ENCODE results near the gene ASXL3.

ASXL3 gene

DNA sequence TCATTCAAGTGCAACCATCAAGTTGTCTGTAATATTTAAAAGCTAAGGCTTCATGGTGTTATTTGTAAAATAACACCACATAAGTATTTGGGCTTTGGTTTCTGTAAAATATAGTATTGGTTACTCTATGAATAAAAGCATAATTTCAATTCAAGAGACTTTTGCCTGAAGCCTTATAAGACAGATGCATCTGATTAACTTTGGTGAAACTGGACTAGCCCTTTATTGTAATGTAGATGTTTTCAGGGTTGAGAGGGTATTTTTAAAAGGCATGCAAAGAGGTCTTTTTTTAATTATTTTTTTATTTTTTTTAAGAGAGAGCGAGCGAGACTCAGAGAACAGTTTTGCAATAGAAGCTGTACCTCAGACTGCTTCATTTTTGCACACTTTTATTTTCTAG lies 66.5 kb downstream of the ASXL3 start:
- TF ChIP-seq JUND (IDR thresholded peaks at IDR 0.05; ENCODE audit: low read depth): no peak
- in situ Hi-C loops (cut with HindIII; ENCODE audit: low pct_unique_long_range_greater_than_20kb, low sequenced_read_pairs): no loop called here
- no peak for DNase-seq (ENCODE audit: low read depth in 1 of 2, low spot score in 1 of 2)

DNA sequence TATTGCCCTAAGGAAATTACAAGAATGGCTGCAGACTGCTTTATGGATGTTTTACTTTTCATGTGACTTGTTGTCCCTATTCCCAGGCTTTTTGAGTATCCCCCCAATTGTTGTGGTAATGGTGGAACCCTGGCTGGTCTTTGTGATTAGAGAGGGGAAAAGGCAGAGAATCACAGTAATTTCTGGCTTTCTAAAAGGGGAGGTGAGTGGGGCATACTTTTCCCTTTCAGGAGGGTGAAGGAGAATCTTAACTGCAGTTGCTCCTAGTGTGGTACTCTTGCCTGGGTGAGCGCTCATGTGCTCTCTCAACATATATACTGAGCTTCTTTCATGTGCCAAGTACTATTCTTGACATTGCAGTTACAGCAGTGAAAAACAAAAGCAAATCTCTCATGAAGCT lies 69.3 kb downstream of the ASXL3 start:
- in situ Hi-C loops (cut with HindIII; ENCODE audit: low pct_unique_long_range_greater_than_20kb, low sequenced_read_pairs): no loop called here
- no peak for DNase-seq (ENCODE audit: low read depth in 1 of 2, low spot score in 1 of 2)
- TF ChIP-seq JUND (IDR thresholded peaks at IDR 0.05; ENCODE audit: low read depth): no peak

DNA sequence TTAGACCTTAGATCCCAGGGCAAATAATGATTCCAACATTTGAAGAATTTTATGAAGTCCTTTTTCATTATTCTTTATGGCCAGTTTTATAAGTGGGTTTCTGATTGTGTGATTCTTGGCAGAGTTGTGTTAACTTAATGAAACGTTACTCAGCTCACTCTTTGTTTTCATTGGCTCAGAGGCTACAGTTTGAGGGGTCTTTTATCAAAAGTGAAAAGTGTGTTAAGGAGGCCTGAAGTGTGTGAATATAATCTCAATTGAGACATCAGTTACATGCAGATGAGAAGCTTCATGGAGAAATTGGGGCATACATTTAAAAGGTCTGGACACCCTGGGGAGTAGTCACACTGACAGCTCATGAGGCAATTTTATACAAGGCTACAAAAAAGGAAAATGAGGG lies 74.6 kb downstream of the ASXL3 start:
- TF ChIP-seq JUND (IDR thresholded peaks at IDR 0.05; ENCODE audit: low read depth): no peak
- DNase-seq (ENCODE audit: low read depth in 1 of 2, low spot score in 1 of 2): no peak
- in situ Hi-C loops (cut with HindIII; ENCODE audit: low pct_unique_long_range_greater_than_20kb, low sequenced_read_pairs): no loop called here

DNA sequence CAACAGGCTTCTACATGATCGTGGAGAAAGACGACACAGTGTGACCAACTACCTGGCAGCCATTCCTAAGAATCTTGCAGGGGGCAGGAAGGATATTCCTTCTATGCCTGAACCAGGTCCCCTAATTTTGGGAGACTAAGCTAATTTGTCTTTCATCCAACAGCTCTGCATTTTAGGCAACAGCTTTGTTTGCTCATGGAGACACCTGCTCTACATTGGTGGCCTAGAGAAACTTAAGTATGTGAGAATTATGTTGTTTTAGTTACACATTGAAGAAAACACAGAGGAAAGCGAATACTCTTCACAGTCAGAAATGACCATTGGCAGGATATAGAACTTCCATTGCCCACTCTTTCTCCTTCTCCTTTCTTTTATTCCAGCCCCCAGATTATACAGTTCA lies 75.2 kb downstream of the ASXL3 start:
- DNase-seq (ENCODE audit: low read depth in 1 of 2, low spot score in 1 of 2): no peak
- in situ Hi-C loops (cut with HindIII; ENCODE audit: low pct_unique_long_range_greater_than_20kb, low sequenced_read_pairs): no loop called here
- no peak for TF ChIP-seq JUND (IDR thresholded peaks at IDR 0.05; ENCODE audit: low read depth)

DNA sequence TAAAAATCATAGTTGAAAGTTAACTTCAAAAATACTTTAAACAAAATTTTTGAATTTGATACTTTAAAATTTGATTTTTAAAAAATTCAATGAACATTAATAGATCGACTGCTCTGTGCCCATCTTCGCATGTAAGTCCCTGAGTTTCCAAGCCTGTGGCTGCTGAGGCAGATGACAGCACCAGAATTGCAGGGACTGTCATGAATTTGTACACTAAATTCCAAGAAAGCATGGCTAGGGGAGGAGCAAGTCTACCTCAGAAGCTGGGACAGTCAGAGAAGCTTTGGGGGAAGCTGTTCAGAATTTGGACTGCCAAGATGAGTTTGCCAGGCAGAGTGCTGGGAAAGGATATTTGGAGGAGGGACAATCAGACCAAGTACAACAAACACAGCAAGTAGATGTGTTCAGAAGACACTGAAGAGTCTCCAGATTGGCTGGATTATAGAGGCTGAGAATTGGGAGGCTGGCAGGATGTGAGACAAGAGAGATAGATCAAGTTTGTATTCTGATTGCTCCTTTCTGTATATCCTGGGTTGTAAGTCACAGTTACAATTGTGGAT lies 79.0 kb downstream of the ASXL3 start:
- DNase-seq (ENCODE audit: low read depth in 1 of 2, low spot score in 1 of 2): no peak
- in situ Hi-C loops (cut with HindIII; ENCODE audit: low pct_unique_long_range_greater_than_20kb, low sequenced_read_pairs): no loop called here
- no peak for TF ChIP-seq JUND (IDR thresholded peaks at IDR 0.05; ENCODE audit: low read depth)

DNA sequence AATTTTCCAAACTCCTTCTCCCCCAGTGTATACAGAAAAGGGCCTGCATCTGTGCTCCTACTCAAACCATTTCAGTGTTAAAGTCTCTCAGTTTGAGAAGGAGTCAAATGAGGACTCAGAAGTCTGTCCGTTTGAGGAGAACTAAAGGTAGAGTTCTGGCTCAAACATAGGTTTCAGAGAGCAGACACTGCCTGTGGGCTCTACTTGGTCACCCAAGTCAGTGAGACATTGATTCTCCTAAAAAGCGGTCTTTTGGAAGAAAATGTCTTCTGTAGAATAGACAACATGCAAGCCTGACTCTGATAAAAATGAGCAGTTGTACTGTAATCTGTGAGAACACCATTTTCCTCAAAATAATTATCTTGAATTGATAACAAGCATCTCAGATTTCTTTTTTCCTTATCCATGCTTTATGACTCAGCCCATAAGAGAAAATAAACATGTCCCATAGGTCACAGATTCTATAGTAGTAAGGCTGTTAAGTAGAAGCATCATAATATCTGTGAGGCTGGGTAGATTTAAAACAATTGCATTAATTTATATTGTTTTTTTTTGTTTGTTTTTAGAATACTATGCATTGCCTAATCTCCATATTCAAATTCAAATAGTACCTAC lies 82.8 kb downstream of the ASXL3 start:
- in situ Hi-C loops (cut with HindIII; ENCODE audit: low pct_unique_long_range_greater_than_20kb, low sequenced_read_pairs): no loop called here

DNA sequence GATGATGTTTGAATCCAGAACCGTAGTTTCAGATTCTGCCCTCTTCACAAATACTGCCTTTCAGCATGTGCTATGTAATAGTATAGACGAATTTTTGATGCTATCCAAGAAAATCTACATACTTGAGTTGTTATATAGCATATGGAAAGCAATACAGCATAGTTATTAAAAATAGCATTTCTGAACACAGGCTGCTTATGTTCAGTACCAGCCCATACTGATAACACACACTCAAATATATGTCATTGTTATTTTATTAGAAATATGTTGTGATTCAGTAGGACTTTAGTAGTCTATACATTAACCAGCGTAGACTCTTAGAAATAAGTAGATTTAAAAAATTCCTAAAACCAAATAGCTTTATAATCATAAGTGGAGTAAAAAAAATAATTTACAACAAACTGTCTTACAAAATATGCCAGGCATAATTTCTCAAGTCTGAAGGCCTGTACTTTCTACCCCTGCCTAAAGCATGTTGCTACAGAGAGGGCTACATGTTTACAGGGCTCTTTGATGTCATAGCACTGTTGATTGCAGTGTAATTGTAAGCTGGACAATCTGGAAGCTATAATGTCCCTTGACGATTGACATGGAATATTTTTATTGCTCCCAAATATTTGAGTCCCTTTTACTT lies 86.3 kb downstream of the ASXL3 start:
- DNase-seq (ENCODE audit: low read depth in 1 of 2, low spot score in 1 of 2): no peak
- in situ Hi-C loops (cut with HindIII; ENCODE audit: low pct_unique_long_range_greater_than_20kb, low sequenced_read_pairs): no loop called here
- TF ChIP-seq JUND (IDR thresholded peaks at IDR 0.05; ENCODE audit: low read depth): no peak

More for the DNA sequence above, 82.8 kb downstream of the ASXL3 start:
- no peak for DNase-seq (ENCODE audit: low read depth in 1 of 2, low spot score in 1 of 2)
- TF ChIP-seq JUND (IDR thresholded peaks at IDR 0.05; ENCODE audit: low read depth): no peak

DNA sequence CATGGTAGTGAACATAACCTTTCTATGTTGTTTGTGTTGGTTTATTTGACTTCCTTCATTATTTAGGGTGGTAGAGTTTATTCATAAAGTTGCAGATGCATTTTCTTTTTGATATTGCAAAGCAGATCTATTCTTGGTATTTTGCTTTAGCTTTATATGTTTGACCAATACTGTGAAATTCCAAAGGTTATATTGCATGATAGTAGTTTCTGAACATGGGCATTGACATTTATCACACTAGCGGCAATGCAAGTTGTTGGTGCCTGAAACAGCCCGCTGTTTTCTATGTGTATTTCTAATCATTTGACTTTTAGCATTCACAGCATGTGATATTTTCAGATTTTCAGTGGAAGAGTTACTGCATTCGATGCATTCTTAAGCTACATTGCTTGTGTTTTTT lies 87.2 kb downstream of the ASXL3 start:
- no peak for TF ChIP-seq JUND (IDR thresholded peaks at IDR 0.05; ENCODE audit: low read depth)
- no peak for DNase-seq (ENCODE audit: low read depth in 1 of 2, low spot score in 1 of 2)
- in situ Hi-C loops (cut with HindIII; ENCODE audit: low pct_unique_long_range_greater_than_20kb, low sequenced_read_pairs): no loop called here

DNA sequence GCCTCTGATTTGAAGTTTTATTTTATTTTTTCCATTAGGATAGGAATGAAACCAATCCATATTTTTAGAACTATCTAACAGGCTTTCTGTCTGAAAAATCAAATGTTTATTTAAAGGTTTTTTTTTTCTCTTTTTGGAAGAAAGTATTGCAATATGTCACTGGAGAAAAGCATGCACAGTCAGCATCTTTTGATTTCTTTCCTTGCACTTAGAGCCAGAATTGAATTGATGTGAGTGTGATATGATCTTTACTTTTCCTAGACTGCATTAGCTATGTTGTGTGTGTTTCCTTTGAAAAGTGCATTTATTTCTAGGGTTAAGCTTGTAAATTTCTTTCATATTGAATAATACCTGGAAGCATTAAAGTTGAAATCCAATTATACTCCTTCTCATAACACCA lies 87.6 kb downstream of the ASXL3 start:
- no peak for TF ChIP-seq JUND (IDR thresholded peaks at IDR 0.05; ENCODE audit: low read depth)

DNA sequence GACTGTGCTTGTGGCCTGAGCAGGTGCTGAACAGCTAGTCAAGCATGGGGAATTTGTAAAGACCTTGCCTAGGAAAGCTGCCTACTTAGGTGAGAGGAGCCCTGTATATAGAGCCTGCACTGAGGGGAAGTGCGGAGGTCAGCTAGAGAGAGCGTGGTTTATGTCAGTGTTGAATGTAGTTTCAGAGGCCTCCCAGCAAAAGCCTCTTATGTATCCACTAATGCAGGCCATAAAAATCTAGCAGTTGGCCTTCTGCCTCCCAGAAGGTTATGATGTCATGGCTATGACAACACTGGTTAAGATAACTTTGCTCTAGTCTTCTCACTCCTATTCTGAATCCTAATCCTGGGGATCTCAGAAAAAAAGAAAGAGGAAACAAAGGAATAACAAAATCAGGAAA lies 88.9 kb downstream of the ASXL3 start:
- no peak for DNase-seq (ENCODE audit: low read depth in 1 of 2, low spot score in 1 of 2)
- in situ Hi-C loops (cut with HindIII; ENCODE audit: low pct_unique_long_range_greater_than_20kb, low sequenced_read_pairs): no loop called here
- TF ChIP-seq JUND (IDR thresholded peaks at IDR 0.05; ENCODE audit: low read depth): no peak

More for the DNA sequence above, 87.6 kb downstream of the ASXL3 start:
- in situ Hi-C loops (cut with HindIII; ENCODE audit: low pct_unique_long_range_greater_than_20kb, low sequenced_read_pairs): no loop called here
- DNase-seq (ENCODE audit: low read depth in 1 of 2, low spot score in 1 of 2): no peak

DNA sequence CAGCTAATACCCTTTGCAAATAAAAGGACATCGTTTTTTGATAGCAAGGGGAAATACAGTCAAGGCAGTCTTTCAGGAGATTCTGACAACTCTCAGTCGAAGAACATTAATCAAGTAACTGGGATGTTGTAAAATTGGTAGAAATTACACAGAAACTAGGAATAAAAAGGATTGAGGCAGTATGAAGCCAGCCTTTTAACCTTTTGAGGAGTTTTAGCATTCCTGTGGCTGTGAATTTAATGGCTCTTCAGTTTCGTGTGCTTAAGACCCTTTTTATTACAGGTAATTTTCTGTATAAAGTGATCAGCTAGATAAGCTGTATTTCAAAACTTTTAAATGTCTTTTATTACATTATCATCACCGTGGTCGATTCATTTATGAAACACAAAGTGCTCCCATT lies 91.6 kb downstream of the ASXL3 start:
- no peak for TF ChIP-seq JUND (IDR thresholded peaks at IDR 0.05; ENCODE audit: low read depth)
- no peak for DNase-seq (ENCODE audit: low read depth in 1 of 2, low spot score in 1 of 2)
- in situ Hi-C loops (cut with HindIII; ENCODE audit: low pct_unique_long_range_greater_than_20kb, low sequenced_read_pairs): no loop called here

DNA sequence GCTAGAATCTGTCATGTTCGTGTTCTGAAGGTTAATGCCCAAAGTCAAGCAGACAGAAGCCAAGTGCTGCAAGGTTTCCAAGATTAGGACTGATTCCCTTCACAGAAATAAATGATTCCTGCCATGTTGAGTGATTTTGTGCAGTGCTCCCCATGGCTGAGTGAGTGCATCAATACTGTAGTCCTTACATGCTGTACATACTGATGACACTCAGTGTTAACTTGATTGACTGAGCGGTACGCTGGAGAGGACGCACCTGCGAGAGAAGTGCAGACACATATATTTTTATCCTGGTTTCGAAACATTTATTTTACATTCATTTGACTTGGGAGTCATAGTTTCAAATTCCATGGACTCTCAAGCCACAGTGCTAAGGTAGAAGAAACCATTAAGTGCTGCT lies 92.0 kb downstream of the ASXL3 start:
- TF ChIP-seq JUND (IDR thresholded peaks at IDR 0.05; ENCODE audit: low read depth): no peak
- no peak for DNase-seq (ENCODE audit: low read depth in 1 of 2, low spot score in 1 of 2)
- in situ Hi-C loops (cut with HindIII; ENCODE audit: low pct_unique_long_range_greater_than_20kb, low sequenced_read_pairs): no loop called here

DNA sequence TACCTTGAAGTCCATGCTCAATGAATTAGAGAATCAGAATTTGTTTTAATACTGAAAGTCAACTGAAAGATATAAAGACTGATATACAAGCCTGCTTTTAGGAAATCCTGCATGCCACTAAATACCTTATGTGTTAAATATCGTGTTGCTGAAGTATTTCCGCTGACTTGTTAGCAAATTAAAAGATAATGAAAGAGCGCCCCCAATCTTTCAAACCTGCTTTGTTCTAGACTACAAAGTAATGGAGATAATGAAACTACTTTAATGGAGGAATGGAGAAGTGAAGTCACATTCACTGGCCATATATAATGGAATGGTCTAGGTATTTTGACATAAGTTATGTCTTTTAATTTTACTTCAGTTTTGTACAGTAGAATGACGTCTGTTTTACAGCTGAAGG lies 95.7 kb downstream of the ASXL3 start:
- in situ Hi-C loops (cut with HindIII; ENCODE audit: low pct_unique_long_range_greater_than_20kb, low sequenced_read_pairs): no loop called here
- TF ChIP-seq JUND (IDR thresholded peaks at IDR 0.05; ENCODE audit: low read depth): no peak
- no peak for DNase-seq (ENCODE audit: low read depth in 1 of 2, low spot score in 1 of 2)

DNA sequence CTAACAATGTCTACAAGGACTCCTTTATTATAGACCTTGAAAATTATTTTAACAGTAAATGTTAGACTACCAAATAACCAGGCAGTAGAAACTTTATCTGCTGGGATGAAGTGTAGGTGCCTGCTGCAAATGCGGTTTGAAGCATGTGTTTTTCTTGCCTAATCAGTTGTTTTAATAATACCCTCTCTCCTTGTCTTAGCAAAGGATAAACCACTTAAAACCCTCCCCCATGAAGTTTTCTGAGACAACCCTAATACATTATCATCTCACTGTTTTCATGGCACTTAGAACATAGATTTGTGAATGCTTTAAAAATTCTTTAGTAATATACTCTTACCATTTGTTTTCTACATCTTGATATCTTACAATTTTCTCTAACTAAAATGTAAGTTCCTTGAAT lies 98.6 kb downstream of the ASXL3 start:
- no peak for DNase-seq (ENCODE audit: low read depth in 1 of 2, low spot score in 1 of 2)
- TF ChIP-seq JUND (IDR thresholded peaks at IDR 0.05; ENCODE audit: low read depth): no peak
- in situ Hi-C loops (cut with HindIII; ENCODE audit: low pct_unique_long_range_greater_than_20kb, low sequenced_read_pairs): no loop called here

All from T47D (cell line).